ENCODE data around the gene LRRC10B.

Gene LRRC10B

DNA sequence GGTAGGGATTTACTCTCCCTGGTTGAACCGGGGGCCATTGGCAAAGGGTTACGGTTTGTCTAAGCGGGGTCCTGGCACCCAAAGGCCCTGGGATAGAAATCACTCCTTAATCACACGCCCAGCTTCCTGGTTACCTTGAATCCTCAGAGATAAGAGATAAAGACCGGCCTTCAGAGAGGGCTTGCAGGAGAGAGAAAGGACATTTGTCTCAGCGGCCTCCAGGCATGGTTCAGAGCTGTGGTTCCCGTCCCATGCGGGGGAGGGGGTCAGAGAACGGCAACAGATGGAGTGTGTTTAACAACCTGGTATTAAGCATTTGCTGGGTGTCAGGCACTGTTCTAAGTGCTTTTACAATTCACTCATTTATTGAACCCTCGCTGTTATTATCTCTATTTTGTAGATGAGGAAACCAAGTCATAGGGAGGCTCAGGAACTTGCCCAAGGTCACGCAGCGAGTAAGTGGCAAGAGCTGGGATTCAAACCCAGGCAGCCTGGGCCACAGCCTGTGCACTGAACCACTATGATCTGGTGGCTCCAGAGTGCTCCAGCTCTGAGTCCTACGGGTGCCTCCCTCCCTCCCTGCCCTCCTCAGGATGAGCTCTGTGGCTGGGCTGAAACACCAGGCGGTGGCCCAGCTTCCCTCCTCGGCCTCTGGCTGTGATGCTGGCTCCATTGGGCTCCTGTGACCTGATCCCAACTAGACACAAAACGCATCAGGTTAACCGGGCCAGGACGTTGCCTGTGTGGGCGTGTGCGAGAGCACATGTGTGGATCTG, 18.6 kb downstream of the LRRC10B start:
- Histone ChIP-seq H3K36me3 (ENCODE audit: insufficient read depth, low read length) (no peaks in the 10 kb centered on the region), H3F3A (ENCODE audit: insufficient read depth, low read length) (no peaks in the 10 kb centered on the region), H3K27me3 (ENCODE audit: insufficient read depth, low read length) (peaks cover 5% of the 10 kb centered on the region), H3K9me2 (ENCODE audit: low read depth, low read length) (no peaks in the 10 kb centered on the region), H4K20me1 (ENCODE audit: insufficient read depth, low read length) (no peaks in the 10 kb centered on the region), H3K9me3 (ENCODE audit: low read length) (no peaks in the 10 kb centered on the region), H3K9ac (ENCODE audit: low read length) (no peak overlapping the region), H2AFZ (ENCODE audit: low read length) (no peak overlapping the region), H3K79me2 (ENCODE audit: insufficient read depth, low read length) (no peaks in the 10 kb centered on the region), H3K4me3 (ENCODE audit: low read depth, low read length, poor library complexity, severe bottlenecking) (no peak overlapping the region), H3K4me1 (ENCODE audit: insufficient read depth, low read length, severe bottlenecking) (no peaks in the 10 kb centered on the region), H3K27ac (ENCODE audit: low read depth, low read length, poor library complexity, severe bottlenecking) (no peak overlapping the region), H3K4me2 (ENCODE audit: low read length) (no peak overlapping the region)
- TF ChIP-seq EZH2 (IDR thresholded peaks at IDR 0.05; ENCODE audit: borderline replicate concordance, low read length): no peak
- TF ChIP-seq, protein P1, sequence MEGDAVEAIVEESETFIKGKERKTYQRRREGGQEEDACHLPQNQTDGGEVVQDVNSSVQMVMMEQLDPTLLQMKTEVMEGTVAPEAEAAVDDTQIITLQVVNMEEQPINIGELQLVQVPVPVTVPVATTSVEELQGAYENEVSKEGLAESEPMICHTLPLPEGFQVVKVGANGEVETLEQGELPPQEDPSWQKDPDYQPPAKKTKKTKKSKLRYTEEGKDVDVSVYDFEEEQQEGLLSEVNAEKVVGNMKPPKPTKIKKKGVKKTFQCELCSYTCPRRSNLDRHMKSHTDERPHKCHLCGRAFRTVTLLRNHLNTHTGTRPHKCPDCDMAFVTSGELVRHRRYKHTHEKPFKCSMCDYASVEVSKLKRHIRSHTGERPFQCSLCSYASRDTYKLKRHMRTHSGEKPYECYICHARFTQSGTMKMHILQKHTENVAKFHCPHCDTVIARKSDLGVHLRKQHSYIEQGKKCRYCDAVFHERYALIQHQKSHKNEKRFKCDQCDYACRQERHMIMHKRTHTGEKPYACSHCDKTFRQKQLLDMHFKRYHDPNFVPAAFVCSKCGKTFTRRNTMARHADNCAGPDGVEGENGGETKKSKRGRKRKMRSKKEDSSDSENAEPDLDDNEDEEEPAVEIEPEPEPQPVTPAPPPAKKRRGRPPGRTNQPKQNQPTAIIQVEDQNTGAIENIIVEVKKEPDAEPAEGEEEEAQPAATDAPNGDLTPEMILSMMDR (IDR thresholded peaks at IDR 0.05; ENCODE audit: low read length): no peak

DNA sequence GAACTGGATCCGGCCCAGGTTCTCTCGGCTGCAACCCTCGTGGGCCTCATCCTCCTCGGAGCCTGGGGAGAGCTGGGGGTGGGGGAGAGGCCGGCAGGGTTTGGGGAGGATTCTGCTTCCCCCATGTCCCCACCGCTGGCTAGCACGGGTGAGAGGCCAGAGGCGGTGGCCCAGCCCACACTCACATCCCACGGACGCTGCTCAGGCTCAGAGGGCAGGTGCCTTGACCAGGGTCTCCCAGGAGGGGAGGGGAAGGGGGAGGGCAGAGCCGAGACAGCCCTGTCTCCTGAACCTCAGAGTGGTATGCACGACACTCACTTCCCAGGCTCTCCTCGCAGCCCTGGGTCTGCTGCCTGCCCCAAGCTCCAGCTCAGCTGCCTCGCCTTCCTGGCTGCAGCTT, 19.6 kb downstream of the LRRC10B start:
- no peak overlapping the region for H2AFZ ChIP-seq (ENCODE audit: low read length)
- TF ChIP-seq, protein P1 (IDR thresholded peaks at IDR 0.05; ENCODE audit: low read length): no peak
- no peak for TF ChIP-seq EZH2 (IDR thresholded peaks at IDR 0.05; ENCODE audit: borderline replicate concordance, low read length)
- no peaks in the 10 kb centered on the region for H3K9me3 ChIP-seq (ENCODE audit: low read length)
- H3K9me2 ChIP-seq (ENCODE audit: low read depth, low read length): no peaks in the 10 kb centered on the region
- peaks cover 5% of the 10 kb centered on the region for H3K27me3 ChIP-seq (ENCODE audit: insufficient read depth, low read length)
- no peaks in the 10 kb centered on the region for H3K36me3 ChIP-seq (ENCODE audit: insufficient read depth, low read length)
- H3F3A ChIP-seq (ENCODE audit: insufficient read depth, low read length): no peaks in the 10 kb centered on the region
- H3K4me2 ChIP-seq (ENCODE audit: low read length): no peak overlapping the region
- H3K4me1 ChIP-seq (ENCODE audit: insufficient read depth, low read length, severe bottlenecking): no peaks in the 10 kb centered on the region
- no peaks in the 10 kb centered on the region for H4K20me1 ChIP-seq (ENCODE audit: insufficient read depth, low read length)
- no peak overlapping the region for H3K4me3 ChIP-seq (ENCODE audit: low read depth, low read length, poor library complexity, severe bottlenecking)
- H3K27ac ChIP-seq (ENCODE audit: low read depth, low read length, poor library complexity, severe bottlenecking): no peak overlapping the region
- no peaks in the 10 kb centered on the region for H3K79me2 ChIP-seq (ENCODE audit: insufficient read depth, low read length)
- H3K9ac ChIP-seq (ENCODE audit: low read length): no peak overlapping the region

DNA sequence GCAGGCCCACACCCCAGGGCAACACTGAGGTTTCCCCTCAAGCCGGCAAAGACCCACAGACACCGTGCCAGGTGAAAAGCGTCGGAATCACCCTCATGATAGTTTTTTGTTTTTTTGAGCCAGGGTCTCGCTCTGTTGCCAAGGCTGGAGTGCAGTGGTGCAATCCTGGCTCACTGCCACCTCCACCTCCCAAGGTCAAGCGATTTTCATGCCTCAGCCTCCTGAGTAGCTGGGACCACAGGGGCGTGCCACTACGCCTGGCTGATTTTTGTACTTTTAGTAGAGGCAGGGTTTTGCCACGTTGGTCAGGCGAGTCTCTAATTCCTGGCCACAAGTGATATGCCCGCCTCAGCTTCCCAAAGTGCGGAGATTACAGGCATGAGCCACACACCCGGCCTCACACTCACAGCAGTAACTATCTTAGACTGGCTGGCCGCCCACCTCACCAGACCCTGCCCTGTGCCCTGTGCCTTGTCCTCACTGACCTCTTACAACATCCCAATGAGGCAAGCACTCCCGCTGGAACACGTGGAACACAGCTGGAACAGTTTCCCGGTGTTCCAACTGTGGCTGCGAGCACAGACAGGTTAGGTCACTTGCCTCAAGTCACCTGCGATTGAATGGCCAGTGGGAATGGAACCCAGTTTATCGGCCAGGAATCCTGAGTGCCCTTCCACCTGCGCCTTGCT, 21.1 kb downstream of the LRRC10B start:
- Histone ChIP-seq H3K9me3 (ENCODE audit: low read length) (no peaks in the 10 kb centered on the region), H3K27me3 (ENCODE audit: insufficient read depth, low read length) (no peaks in the 10 kb centered on the region; the same call in 1 of the 2 replicates), H3F3A (ENCODE audit: insufficient read depth, low read length) (no peaks in the 10 kb centered on the region), H2AFZ (ENCODE audit: low read length) (no peak overlapping the region), H3K4me1 (ENCODE audit: insufficient read depth, low read length, severe bottlenecking) (no peaks in the 10 kb centered on the region), H3K4me3 (ENCODE audit: low read depth, low read length, poor library complexity, severe bottlenecking) (no peak overlapping the region), H3K79me2 (ENCODE audit: insufficient read depth, low read length) (no peaks in the 10 kb centered on the region), H3K36me3 (ENCODE audit: insufficient read depth, low read length) (no peaks in the 10 kb centered on the region), H3K9ac (ENCODE audit: low read length) (no peak overlapping the region), H3K4me2 (ENCODE audit: low read length) (no peak overlapping the region), H4K20me1 (ENCODE audit: insufficient read depth, low read length) (no peaks in the 10 kb centered on the region), H3K27ac (ENCODE audit: low read depth, low read length, poor library complexity, severe bottlenecking) (no peak overlapping the region), H3K9me2 (ENCODE audit: low read depth, low read length) (no peaks in the 10 kb centered on the region)
- no peak for TF ChIP-seq EZH2 (IDR thresholded peaks at IDR 0.05; ENCODE audit: borderline replicate concordance, low read length)
- TF ChIP-seq, protein P1 (IDR thresholded peaks at IDR 0.05; ENCODE audit: low read length): no peak
